Measurements from ENCODE around the gene FTCDNL1.

DNA sequence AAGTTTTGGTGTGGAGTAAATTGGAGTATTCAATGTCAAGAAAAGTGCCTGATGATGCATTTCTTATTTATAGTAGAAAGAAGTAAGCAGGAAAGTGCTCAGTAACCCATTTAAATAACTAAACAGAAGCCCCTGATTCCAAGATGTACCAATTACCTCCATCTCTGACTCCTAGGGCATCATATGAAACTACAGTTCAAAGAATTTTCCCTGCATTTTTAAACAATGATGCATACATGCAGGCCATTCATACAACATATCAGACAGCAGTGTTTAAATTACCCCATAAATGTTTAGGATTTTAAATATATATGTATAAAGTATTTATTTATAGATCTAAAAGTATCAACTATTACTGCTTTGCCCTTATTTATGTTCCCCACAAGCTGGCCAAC, 36.2 kb downstream of the FTCDNL1 start:
- TF ChIP-seq CTCF (IDR thresholded peaks at IDR 0.05 in 2 of 3, conservative IDR thresholded peaks at IDR 0.05 in 1 of 3; ENCODE audit: insufficient read depth in 2 of 3, low read depth in 1 of 3, low read length in 3 of 3) (no peak), EZH2 (IDR thresholded peaks at IDR 0.05; ENCODE audit: borderline replicate concordance, low read depth, low read length) (no peak), SMARCA4 (IDR thresholded peaks at IDR 0.05) (no peak), EP300 (IDR thresholded peaks at IDR 0.05; ENCODE audit: low read length) (no peak), SRSF9 (IDR thresholded peaks at IDR 0.05; ENCODE audit: borderline replicate concordance, low read depth, low read length) (no peak), POLR2A (conservative IDR thresholded peaks at IDR 0.05) (no peak)
- TF ChIP-seq, protein P1, sequence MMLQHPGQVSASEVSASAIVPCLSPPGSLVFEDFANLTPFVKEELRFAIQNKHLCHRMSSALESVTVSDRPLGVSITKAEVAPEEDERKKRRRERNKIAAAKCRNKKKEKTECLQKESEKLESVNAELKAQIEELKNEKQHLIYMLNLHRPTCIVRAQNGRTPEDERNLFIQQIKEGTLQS (IDR thresholded peaks at IDR 0.05) = no peak
- TF ChIP-seq, protein P1 (CRISPR knock-in tag; conservative IDR thresholded peaks at IDR 0.05) = no peak

All from K562 (cell line).